ENCODE measurements around the gene TRAK2. TPM values are rescaled to one million over a fixed set of nuclear protein-coding genes. Genes with fewer than 3 reads are reported as not detected.
"Not testable (repeated sequence)": the region's sequence is repeated elsewhere in the genome, so short reads cannot be mapped to it uniquely, and the experiment has no call there.

Gene TRAK2
- total RNA-seq, 1 experiment from 2014 or later: 12.8 TPM

- ChIA-PET CTCF (no interaction called here), POLR2A (no interaction called here)
- DNase-seq (ENCODE audit: low spot score): no peak
- no peak for TF ChIP-seq ZNF219 (CRISPR knock-in tag; IDR thresholded peaks at IDR 0.05; ENCODE audit: borderline replicate concordance)
- no peak for TF ChIP-seq NR1H2 (CRISPR knock-in tag; IDR thresholded peaks at IDR 0.05)
- Mint-ChIP-seq H3K9me3 (peaks cover 38% of the 10 kb centered on the region), H3K4me3 (no peak overlapping the region), H3K27me3 (ENCODE audit: low read depth) (peaks cover 4% of the 10 kb centered on the region; the same call in 1 of the 2 replicates), H3K4me1 (peaks cover 12% of the 10 kb centered on the region), H3K36me3 (peaks cover 33% of the 10 kb centered on the region), H3K27ac (no peak overlapping the region)
- no peak for ATAC-seq
Observed at GRCh38 chr2:201432038-201432620, 19.1 kb downstream of the TRAK2 start.

GRCh38 chr2:201430839-201431238 lies 20.4 kb downstream of the TRAK2 start:
- Mint-ChIP-seq H3K36me3 (peaks cover 33% of the 10 kb centered on the region), H3K27ac (no peak overlapping the region), H3K4me3 (no peak overlapping the region), H3K4me1 (peaks cover 12% of the 10 kb centered on the region), H3K9me3 (peaks cover 38% of the 10 kb centered on the region), H3K27me3 (ENCODE audit: low read depth) (peaks cover 4% of the 10 kb centered on the region; the same call in 1 of the 2 replicates)
- no peak for DNase-seq (ENCODE audit: low spot score)
- ATAC-seq: no peak
- ChIA-PET CTCF (no interaction called here), POLR2A (no interaction called here)
- TF ChIP-seq CBFB (CRISPR knock-in tag; IDR thresholded peaks at IDR 0.05; ENCODE audit: low read depth) (no peak), RELA (CRISPR knock-in tag; IDR thresholded peaks at IDR 0.05; ENCODE audit: borderline replicate concordance) (no peak)

GRCh38 chr2:201430322-201430721 lies 20.9 kb downstream of the TRAK2 start:
- CTCF ChIA-PET, ATAC-seq: not testable (repeated sequence)

GRCh38 chr2:201429835-201430234 lies 21.4 kb downstream of the TRAK2 start:
- H3K27me3 Mint-ChIP-seq (ENCODE audit: low read depth); DNase-seq (ENCODE audit: low spot score); CTCF ChIA-PET; ATAC-seq; H3K4me3 Mint-ChIP-seq; H3K27ac Mint-ChIP-seq: not testable (repeated sequence)
- peaks cover 33% of the 10 kb centered on the region for H3K36me3 Mint-ChIP-seq
- POLR2A ChIA-PET: interaction anchor here (0.6 kb wide), 1 partner anchor 636 kb away, joined by 4 read pairs; no protein-coding TSS in a partner anchor
- peaks cover 12% of the 10 kb centered on the region for H3K4me1 Mint-ChIP-seq
- H3K9me3 Mint-ChIP-seq: peaks cover 38% of the 10 kb centered on the region

More at GRCh38 chr2:201430322-201430721, 20.9 kb downstream of the TRAK2 start:
- Mint-ChIP-seq H3K36me3 (peaks cover 33% of the 10 kb centered on the region), H3K9me3 (peaks cover 38% of the 10 kb centered on the region), H3K4me1 (peaks cover 12% of the 10 kb centered on the region)
- H3K27ac Mint-ChIP-seq; POLR2A ChIA-PET; H3K4me3 Mint-ChIP-seq; H3K27me3 Mint-ChIP-seq (ENCODE audit: low read depth); DNase-seq (ENCODE audit: low spot score): not testable (repeated sequence)

- ATAC-seq; DNase-seq (ENCODE audit: low spot score); H3K4me1 Mint-ChIP-seq; POLR2A ChIA-PET; H3K27me3 Mint-ChIP-seq (ENCODE audit: low read depth); H3K27ac Mint-ChIP-seq; CTCF ChIA-PET; H3K4me3 Mint-ChIP-seq: not testable (repeated sequence)
- H3K9me3 Mint-ChIP-seq: peaks cover 38% of the 10 kb centered on the region
- peaks cover 33% of the 10 kb centered on the region for H3K36me3 Mint-ChIP-seq
Observed at GRCh38 chr2:201428366-201428765, 22.9 kb downstream of the TRAK2 start.

- H3K4me3 Mint-ChIP-seq: no peak overlapping the region
- CTCF ChIA-PET: interaction anchor here (0.9 kb wide), 1 partner anchor 25 kb away, joined by 3 read pairs; the partner anchor contains the start of genes STRADB and TRAK2
- H3K36me3 Mint-ChIP-seq: peaks cover 25% of the 10 kb centered on the region
- H3K27me3 Mint-ChIP-seq (ENCODE audit: low read depth): peaks cover 4% of the 10 kb centered on the region; the same call in 1 of the 2 replicates
- DNase-seq (ENCODE audit: low spot score) (no peak), ATAC-seq (no peak)
- no peak overlapping the region for H3K27ac Mint-ChIP-seq
- no peaks in the 10 kb centered on the region for H3K4me1 Mint-ChIP-seq
- POLR2A ChIA-PET: no interaction called here
- H3K9me3 Mint-ChIP-seq: peaks cover 30% of the 10 kb centered on the region
- no peak for TF ChIP-seq E2F4 (CRISPR knock-in tag; IDR thresholded peaks at IDR 0.05; ENCODE audit: borderline replicate concordance, low read depth)
- TF ChIP-seq GABPB1 (CRISPR knock-in tag; IDR thresholded peaks at IDR 0.05): no peak
- TF ChIP-seq ZNF232 (CRISPR knock-in tag; IDR thresholded peaks at IDR 0.05): no peak
- no peak for TF ChIP-seq PRDM15 (CRISPR knock-in tag; IDR thresholded peaks at IDR 0.05)
- no peak for TF ChIP-seq JAZF1 (CRISPR knock-in tag; IDR thresholded peaks at IDR 0.05)
- TF ChIP-seq ATF1 (CRISPR knock-in tag; IDR thresholded peaks at IDR 0.05): no peak
- TF ChIP-seq ESRRA (CRISPR knock-in tag; IDR thresholded peaks at IDR 0.05; ENCODE audit: borderline replicate concordance): no peak
- TF ChIP-seq CBFB (CRISPR knock-in tag; IDR thresholded peaks at IDR 0.05; ENCODE audit: low read depth): no peak
- no peak for TF ChIP-seq SOX15 (CRISPR knock-in tag; IDR thresholded peaks at IDR 0.05)
- no peak for TF ChIP-seq GRHL2 (CRISPR knock-in tag; IDR thresholded peaks at IDR 0.05; ENCODE audit: insufficient replicate concordance, severe bottlenecking)
- no peak for TF ChIP-seq ZMAT4 (CRISPR knock-in tag; IDR thresholded peaks at IDR 0.05)
- no peak for TF ChIP-seq ZNF512 (CRISPR knock-in tag; IDR thresholded peaks at IDR 0.05; ENCODE audit: borderline replicate concordance)
Observed at GRCh38 chr2:201425952-201426351, 25.3 kb downstream of the TRAK2 start.

Measured in WTC11 (cell line).